Glutamatergic neuron (in vitro differentiated cells): ENCODE measurements around the gene GNB2. TPM values are rescaled to one million over a fixed set of nuclear protein-coding genes. Genes with fewer than 3 reads are reported as not detected.

Experiments used
- DNase-seq: peaks from one replicate; pipeline ENCODE4 v3.0.0; 2022
- H3K27ac Mint-ChIP-seq: one replicate; pipeline ENCODE4 v1.8.0; 2020; ENCODE audit warnings: mild to moderate bottlenecking, mixed read lengths, inconsistent platforms; ENCODE audit not compliant: unreplicated experiment
- H3K27me3 Mint-ChIP-seq: one replicate; pipeline ENCODE4 v1.8.0; 2020; ENCODE audit warnings: mild to moderate bottlenecking, moderate library complexity, mixed read lengths, inconsistent platforms; ENCODE audit not compliant: unreplicated experiment
- H3K36me3 Mint-ChIP-seq: one replicate; pipeline ENCODE4 v1.8.0; 2020; ENCODE audit warnings: mild to moderate bottlenecking, mixed read lengths, inconsistent platforms; ENCODE audit not compliant: unreplicated experiment
- H3K4me1 Mint-ChIP-seq: one replicate; pipeline ENCODE4 v1.8.0; 2020; ENCODE audit warnings: mild to moderate bottlenecking, low read depth, mixed read lengths, inconsistent platforms; ENCODE audit not compliant: unreplicated experiment
- H3K4me3 Mint-ChIP-seq: one replicate; pipeline ENCODE4 v1.8.0; 2020; ENCODE audit warnings: mild to moderate bottlenecking, mixed read lengths, inconsistent platforms; ENCODE audit not compliant: unreplicated experiment
- H3K9me3 Mint-ChIP-seq: one replicate; pipeline ENCODE4 v1.8.0; 2020; ENCODE audit warnings: mild to moderate bottlenecking, moderate library complexity, mixed read lengths, inconsistent platforms; ENCODE audit not compliant: unreplicated experiment
- total RNA-seq: library from RNA; stranded (reverse); fragmentation: NEBNext Ultra II Directional; extraction: Animal tissue kit (Norgen Biotek cat#: 25700); gene quantifications from one replicate; pipeline ENCODE4 v1.2.1, GENCODE V29; 2021; ENCODE audit not compliant: unreplicated experiment
- TF ChIP-seq, protein P1 (sequence below): fragments of 200-600 bp; sonication (generic); IDR thresholded peaks from one replicate; pipeline ENCODE4 v1.5.0; 2021; ENCODE audit not compliant: partially characterized antibody, unreplicated experiment

Gene GNB2
- total RNA-seq, 1 donor from 2014 or later: 275 TPM

DNA sequence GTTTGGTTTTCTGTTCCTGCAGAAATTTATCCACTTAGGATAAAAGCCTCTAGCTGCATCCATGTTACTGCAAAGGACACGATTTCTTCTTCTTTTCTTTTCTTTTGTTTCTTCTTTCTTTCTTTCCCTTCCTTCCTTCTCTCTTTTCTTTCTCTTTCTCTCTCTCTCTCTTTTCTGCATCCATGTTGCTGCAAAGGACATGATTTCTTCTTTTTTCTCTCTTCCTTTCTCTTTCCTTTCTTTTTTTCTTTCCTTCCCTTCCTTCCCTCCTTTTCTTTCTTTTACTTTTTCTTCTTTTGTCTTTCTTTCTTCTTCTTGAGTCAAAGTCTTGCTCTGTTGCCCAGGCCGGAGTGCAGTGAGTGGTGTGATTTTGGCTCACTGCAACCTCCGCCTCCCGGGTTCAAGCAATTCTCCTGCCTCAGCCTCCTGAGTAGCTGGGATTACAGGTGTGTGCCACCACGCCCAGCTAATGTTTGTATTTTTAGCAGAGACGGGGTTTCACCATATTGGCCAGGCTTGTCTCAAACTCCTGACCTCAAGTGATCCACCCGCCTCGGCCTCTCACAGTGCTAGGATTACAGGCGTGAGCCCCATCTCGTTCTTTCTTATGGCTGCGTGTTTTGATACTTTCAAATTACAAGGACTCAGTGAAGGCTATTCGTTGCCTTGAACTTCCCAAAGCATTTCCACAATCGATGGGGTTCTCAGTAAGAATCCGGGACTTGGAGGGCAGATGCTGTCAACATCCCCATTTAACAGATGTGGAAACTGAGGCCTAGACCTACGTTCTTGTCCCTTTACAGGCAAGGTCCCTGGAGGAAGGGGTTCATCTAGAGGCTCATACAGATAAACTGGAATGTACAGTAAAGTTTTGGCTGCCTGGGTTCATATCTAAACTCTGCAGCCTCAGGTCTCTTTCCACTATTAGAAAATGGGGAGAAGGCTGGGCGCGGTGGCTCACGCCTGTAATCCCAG is 1.9 kb upstream of the GNB2 start:
- no peak for DNase-seq
- H3K9me3 Mint-ChIP-seq: peaks cover 8% of the 10 kb centered on the region
- TF ChIP-seq, protein P1, sequence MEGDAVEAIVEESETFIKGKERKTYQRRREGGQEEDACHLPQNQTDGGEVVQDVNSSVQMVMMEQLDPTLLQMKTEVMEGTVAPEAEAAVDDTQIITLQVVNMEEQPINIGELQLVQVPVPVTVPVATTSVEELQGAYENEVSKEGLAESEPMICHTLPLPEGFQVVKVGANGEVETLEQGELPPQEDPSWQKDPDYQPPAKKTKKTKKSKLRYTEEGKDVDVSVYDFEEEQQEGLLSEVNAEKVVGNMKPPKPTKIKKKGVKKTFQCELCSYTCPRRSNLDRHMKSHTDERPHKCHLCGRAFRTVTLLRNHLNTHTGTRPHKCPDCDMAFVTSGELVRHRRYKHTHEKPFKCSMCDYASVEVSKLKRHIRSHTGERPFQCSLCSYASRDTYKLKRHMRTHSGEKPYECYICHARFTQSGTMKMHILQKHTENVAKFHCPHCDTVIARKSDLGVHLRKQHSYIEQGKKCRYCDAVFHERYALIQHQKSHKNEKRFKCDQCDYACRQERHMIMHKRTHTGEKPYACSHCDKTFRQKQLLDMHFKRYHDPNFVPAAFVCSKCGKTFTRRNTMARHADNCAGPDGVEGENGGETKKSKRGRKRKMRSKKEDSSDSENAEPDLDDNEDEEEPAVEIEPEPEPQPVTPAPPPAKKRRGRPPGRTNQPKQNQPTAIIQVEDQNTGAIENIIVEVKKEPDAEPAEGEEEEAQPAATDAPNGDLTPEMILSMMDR: no peak
- no peak overlapping the region for H3K27ac Mint-ChIP-seq
- no peak overlapping the region for H3K4me3 Mint-ChIP-seq
- peaks cover 8% of the 10 kb centered on the region for H3K36me3 Mint-ChIP-seq
- no peaks in the 10 kb centered on the region for H3K4me1 Mint-ChIP-seq
- peaks cover 6% of the 10 kb centered on the region for H3K27me3 Mint-ChIP-seq

DNA sequence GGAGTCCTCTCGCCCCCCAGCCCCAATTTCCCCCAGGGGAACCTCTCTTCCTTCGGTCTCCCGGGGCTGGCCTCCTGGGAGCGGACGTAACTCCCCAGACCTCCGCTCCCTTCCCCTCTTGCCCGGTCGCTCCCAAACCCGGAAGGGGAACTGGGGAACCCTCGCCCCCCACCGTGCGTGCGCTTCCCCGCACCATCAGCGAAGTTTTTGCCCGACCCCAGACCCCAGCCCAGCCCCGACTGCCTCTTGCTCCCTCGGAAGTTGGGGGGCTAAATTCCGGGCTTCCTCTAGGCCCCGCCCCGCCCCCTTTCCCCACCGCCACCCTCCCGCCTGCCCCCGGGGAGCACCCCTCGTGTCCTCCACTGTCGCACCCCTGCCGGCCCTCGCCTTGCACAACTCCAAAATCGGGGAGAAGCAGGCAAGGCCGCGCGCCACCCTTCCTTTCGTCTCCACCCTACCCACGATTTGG is 436 bp downstream of the GNB2 start:
- H3K4me3 Mint-ChIP-seq: peak overlapping the region; percentile 94

DNA sequence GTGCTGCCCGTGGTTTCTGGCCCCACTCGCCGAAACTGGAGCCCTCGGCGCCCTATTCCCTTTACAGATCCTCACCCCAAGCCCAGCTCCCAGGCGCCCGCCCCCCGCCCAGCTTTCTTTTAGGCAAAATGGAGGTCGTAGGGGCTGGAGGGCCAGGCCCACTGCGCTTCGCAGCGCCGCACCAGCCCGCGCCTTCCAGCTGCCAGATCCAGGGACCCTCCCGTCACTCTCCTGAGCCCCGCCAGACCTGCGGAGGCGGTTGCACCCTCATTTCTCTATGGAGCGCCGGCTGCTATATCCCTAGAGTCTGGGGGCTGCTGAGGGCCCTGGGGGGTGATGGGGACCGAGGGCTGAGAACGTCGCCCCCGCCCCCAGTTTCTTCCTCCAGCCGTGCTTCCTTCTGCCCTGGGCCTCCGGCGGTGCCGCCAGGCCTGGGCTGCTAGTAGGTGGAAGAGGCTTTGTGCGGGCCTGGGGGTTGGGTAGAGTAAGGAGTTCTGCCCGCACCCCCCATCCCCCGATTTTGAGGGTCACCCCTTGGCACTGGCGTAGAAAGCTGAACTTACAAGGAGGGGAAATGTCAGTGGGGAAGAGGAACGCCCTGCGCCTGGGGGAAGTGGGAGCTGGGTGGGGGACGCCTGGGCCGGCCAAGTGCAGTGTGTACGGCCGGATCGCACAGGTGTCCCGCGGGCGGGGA is 1.0 kb downstream of the GNB2 start:
- TF ChIP-seq, protein P1: no peak
- Mint-ChIP-seq H3K4me1 (peaks cover 2% of the 10 kb centered on the region), H3K36me3 (no peaks in the 10 kb centered on the region), H3K4me3 (peak overlapping the region; percentile 94), H3K27ac (peak overlapping the region; percentile 38), H3K9me3 (peaks cover 7% of the 10 kb centered on the region), H3K27me3 (peaks cover 11% of the 10 kb centered on the region)
- peak; percentile 53 for DNase-seq

More for the DNA sequence above, 436 bp downstream of the GNB2 start:
- peaks cover 2% of the 10 kb centered on the region for H3K4me1 Mint-ChIP-seq
- peak; percentile 36 for DNase-seq
- H3K27ac Mint-ChIP-seq: peak overlapping the region; percentile 38
- no peaks in the 10 kb centered on the region for H3K36me3 Mint-ChIP-seq
- TF ChIP-seq, protein P1: no peak
- peaks cover 8% of the 10 kb centered on the region for H3K27me3 Mint-ChIP-seq
- peaks cover 4% of the 10 kb centered on the region for H3K9me3 Mint-ChIP-seq

DNA sequence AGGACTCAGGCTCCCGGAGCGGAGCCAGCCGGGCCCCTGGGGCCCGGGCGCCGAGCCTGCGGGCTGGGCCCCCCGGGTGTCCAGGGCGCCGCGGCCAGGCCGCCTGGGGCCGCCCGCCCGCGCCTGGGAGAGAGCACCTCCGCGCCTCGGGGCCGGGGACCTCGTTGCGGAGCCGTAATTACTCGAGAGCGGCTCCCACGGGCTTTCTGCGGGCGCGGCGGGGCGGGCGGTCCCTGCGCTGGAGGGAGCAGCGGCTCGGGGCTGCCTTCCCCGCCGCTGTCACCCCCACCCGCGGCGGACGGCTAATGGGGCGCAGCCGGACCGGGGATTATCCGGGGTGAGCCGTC is 1.5 kb downstream of the GNB2 start:
- peak; percentile 63 for DNase-seq
- peaks cover 3% of the 10 kb centered on the region for H3K4me1 Mint-ChIP-seq
- H3K9me3 Mint-ChIP-seq: peaks cover 8% of the 10 kb centered on the region
- TF ChIP-seq, protein P1: no peak
- peak overlapping the region; percentile 94 for H3K4me3 Mint-ChIP-seq
- H3K27ac Mint-ChIP-seq: no peak overlapping the region
- peaks cover 2% of the 10 kb centered on the region for H3K36me3 Mint-ChIP-seq
- H3K27me3 Mint-ChIP-seq: peaks cover 12% of the 10 kb centered on the region
